ENCODE results near the gene SMO. TPM values are rescaled to one million over a fixed set of nuclear protein-coding genes. Genes with fewer than 3 reads are reported as not detected.

Gene SMO
- total and polyA plus RNA-seq, 4 donors: 2.9 to 16.3 (median 10.7) TPM

DNA sequence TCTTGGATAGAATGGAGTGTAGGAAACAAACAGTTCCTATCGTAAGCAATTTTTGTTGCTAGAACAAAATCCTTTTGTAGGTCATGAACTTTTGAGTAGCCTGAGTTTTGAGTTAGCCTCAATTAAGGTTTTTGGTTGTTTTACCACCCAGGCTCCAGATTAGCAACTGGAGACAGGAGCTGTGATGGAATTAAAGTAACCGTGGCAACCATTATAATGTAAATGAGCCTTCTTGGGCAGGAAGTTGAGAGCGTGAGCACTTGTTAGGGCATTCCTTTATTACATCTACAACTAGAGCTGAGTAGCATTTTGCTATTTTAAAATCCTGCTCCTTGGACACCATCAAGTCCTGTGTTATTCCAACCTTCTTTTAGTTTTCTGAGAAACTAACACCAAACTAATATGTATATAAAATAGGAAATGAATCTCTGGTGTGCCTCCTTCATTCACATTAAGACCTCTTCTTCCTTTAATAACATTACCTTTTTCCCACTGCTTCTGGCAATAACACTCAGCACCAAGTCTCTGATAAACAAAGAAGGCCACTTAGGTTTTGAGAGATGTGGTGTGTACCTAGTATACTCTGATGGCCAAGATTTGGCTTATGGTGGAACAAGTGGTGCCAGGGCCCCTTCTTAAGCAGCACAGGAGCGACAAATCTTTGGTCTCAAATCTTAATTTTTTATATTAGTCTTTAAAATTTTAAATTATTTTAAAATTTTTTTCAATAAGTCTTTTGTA lies 70.4 kb downstream of the SMO start:
- Histone ChIP-seq H3K27me3 (ENCODE audit: control insufficient read depth in 4 of 4, insufficient read depth in 4 of 4, low read length in 3 of 4) (no peaks in the 10 kb centered on the region), H3K9me3 (ENCODE audit: control insufficient read depth in 4 of 4, low read length in 3 of 4) (no peaks in the 10 kb centered on the region), H3K27ac (ENCODE audit: low read depth in 1 of 2, low read length in 2 of 2) (no peak overlapping the region), H3K4me1 (ENCODE audit: control insufficient read depth in 4 of 4, insufficient read depth in 4 of 4, low read length in 3 of 4) (no peaks in the 10 kb centered on the region), H3K4me3 (ENCODE audit: low read depth in 1 of 3, low read length in 3 of 3) (no peak overlapping the region), H3K9ac (ENCODE audit: low read depth in 1 of 2, low read length in 2 of 2) (no peak overlapping the region), H3K36me3 (ENCODE audit: control insufficient read depth in 4 of 4, insufficient read depth in 3 of 4, low read depth in 1 of 4, low read length in 3 of 4) (no peaks in the 10 kb centered on the region)
- WGBS: 89% methylated on average over 4 of the region's 4 CpGs
- no peak for DNase-seq (ENCODE audit: low spot score)
- no peak for TF ChIP-seq NR2F2 (IDR thresholded peaks at IDR 0.05)
- no peak for TF ChIP-seq FOXA1 (IDR thresholded peaks at IDR 0.05)
- TF ChIP-seq EGR1 (IDR thresholded peaks at IDR 0.05; ENCODE audit: low read depth in 2 of 2): no peak
- TF ChIP-seq, protein P1, sequence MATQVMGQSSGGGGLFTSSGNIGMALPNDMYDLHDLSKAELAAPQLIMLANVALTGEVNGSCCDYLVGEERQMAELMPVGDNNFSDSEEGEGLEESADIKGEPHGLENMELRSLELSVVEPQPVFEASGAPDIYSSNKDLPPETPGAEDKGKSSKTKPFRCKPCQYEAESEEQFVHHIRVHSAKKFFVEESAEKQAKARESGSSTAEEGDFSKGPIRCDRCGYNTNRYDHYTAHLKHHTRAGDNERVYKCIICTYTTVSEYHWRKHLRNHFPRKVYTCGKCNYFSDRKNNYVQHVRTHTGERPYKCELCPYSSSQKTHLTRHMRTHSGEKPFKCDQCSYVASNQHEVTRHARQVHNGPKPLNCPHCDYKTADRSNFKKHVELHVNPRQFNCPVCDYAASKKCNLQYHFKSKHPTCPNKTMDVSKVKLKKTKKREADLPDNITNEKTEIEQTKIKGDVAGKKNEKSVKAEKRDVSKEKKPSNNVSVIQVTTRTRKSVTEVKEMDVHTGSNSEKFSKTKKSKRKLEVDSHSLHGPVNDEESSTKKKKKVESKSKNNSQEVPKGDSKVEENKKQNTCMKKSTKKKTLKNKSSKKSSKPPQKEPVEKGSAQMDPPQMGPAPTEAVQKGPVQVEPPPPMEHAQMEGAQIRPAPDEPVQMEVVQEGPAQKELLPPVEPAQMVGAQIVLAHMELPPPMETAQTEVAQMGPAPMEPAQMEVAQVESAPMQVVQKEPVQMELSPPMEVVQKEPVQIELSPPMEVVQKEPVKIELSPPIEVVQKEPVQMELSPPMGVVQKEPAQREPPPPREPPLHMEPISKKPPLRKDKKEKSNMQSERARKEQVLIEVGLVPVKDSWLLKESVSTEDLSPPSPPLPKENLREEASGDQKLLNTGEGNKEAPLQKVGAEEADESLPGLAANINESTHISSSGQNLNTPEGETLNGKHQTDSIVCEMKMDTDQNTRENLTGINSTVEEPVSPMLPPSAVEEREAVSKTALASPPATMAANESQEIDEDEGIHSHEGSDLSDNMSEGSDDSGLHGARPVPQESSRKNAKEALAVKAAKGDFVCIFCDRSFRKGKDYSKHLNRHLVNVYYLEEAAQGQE (IDR thresholded peaks at IDR 0.05): no peak
- no peak for TF ChIP-seq RAD21 (IDR thresholded peaks at IDR 0.05)
- no peak for TF ChIP-seq YY1 (IDR thresholded peaks at IDR 0.05)
- TF ChIP-seq, protein P2, sequence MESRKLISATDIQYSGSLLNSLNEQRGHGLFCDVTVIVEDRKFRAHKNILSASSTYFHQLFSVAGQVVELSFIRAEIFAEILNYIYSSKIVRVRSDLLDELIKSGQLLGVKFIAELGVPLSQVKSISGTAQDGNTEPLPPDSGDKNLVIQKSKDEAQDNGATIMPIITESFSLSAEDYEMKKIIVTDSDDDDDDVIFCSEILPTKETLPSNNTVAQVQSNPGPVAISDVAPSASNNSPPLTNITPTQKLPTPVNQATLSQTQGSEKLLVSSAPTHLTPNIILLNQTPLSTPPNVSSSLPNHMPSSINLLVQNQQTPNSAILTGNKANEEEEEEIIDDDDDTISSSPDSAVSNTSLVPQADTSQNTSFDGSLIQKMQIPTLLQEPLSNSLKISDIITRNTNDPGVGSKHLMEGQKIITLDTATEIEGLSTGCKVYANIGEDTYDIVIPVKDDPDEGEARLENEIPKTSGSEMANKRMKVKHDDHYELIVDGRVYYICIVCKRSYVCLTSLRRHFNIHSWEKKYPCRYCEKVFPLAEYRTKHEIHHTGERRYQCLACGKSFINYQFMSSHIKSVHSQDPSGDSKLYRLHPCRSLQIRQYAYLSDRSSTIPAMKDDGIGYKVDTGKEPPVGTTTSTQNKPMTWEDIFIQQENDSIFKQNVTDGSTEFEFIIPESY (IDR thresholded peaks at IDR 0.05): no peak
- no peak for TF ChIP-seq CTCF (IDR thresholded peaks at IDR 0.05; ENCODE audit: low read depth, low read length, missing input control)
- TF ChIP-seq HNF4A (conservative IDR thresholded peaks at IDR 0.05): no peak
- TF ChIP-seq, protein P3, sequence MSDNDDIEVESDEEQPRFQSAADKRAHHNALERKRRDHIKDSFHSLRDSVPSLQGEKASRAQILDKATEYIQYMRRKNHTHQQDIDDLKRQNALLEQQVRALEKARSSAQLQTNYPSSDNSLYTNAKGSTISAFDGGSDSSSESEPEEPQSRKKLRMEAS (IDR thresholded peaks at IDR 0.05): no peak
- no peak for TF ChIP-seq FOXA2 (IDR thresholded peaks at IDR 0.05)
- TF ChIP-seq SP1 (IDR thresholded peaks at IDR 0.05): no peak
- TF ChIP-seq RXRA (IDR thresholded peaks at IDR 0.05): no peak
- no peak for TF ChIP-seq TAF1 (conservative IDR thresholded peaks at IDR 0.05)

DNA sequence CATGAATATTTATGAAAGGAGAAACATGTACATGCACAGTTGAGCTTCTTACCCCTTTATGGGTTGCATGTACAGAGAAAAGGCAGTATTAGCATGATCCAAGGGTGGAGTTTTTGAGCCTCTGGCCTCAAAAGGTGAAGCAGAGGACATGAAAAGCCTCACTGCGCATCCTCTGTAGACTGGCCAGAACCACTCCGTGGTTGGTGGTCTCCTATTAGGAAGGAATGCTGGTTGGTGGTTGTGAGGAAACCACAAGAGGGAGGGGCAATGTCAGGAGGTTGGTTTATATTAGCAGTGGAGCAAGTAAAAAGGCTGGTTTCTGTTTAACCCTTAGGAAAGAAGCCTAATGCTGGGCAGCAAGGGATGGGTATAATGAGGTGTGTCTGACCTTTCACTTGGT lies 73.9 kb downstream of the SMO start:
- no peak for DNase-seq (ENCODE audit: low spot score)
- Histone ChIP-seq H3K27ac (ENCODE audit: low read depth in 1 of 2, low read length in 2 of 2) (no peak overlapping the region), H3K4me3 (ENCODE audit: low read depth in 1 of 3, low read length in 3 of 3) (no peak overlapping the region), H3K9me3 (ENCODE audit: control insufficient read depth in 4 of 4, low read length in 3 of 4) (no peaks in the 10 kb centered on the region), H3K9ac (ENCODE audit: low read depth in 1 of 2, low read length in 2 of 2) (no peak overlapping the region), H3K36me3 (ENCODE audit: control insufficient read depth in 4 of 4, insufficient read depth in 3 of 4, low read depth in 1 of 4, low read length in 3 of 4) (no peaks in the 10 kb centered on the region), H3K27me3 (ENCODE audit: control insufficient read depth in 4 of 4, insufficient read depth in 4 of 4, low read length in 3 of 4) (no peaks in the 10 kb centered on the region), H3K4me1 (ENCODE audit: control insufficient read depth in 4 of 4, insufficient read depth in 4 of 4, low read length in 3 of 4) (no peaks in the 10 kb centered on the region)
- TF ChIP-seq, protein P4, sequence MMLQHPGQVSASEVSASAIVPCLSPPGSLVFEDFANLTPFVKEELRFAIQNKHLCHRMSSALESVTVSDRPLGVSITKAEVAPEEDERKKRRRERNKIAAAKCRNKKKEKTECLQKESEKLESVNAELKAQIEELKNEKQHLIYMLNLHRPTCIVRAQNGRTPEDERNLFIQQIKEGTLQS (IDR thresholded peaks at IDR 0.05): no peak
- WGBS: 81% methylated on average over 2 of the region's 2 CpGs

Small RNA genes within 50 kb of the gene (small RNA-seq; reads per million reads assigned to genes)
- not detected for gene RNY1P11

Other genes starting within 250 kb of the SMO start
- 10 to 100 TPM; 26.5 to 38.9 TPM for gene TNPO3, start 133.5 kb upstream of the SMO start, total RNA-seq
- gene TNPO3, start 133.5 kb upstream of the SMO start, polyA plus RNA-seq: 10 to 100 TPM in 1 of 2 donors, 1 to 10 TPM in 1; 9.2 to 13.6 TPM
- gene TSPAN33, start 43.9 kb upstream of the SMO start, total RNA-seq: 10 to 100 TPM; 18.1 to 29.3 TPM
- gene TSPAN33, start 43.9 kb upstream of the SMO start, polyA plus RNA-seq: 10 to 100 TPM; 13.4 to 22.8 TPM
- gene AHCYL2, start 36.4 kb downstream of the SMO start, total RNA-seq: 10 to 100 TPM in 1 of 2 donors, 1 to 10 TPM in 1; 3.9 to 10.0 TPM
- 1 to 10 TPM; 2.0 to 3.4 TPM for gene AHCYL2, start 36.4 kb downstream of the SMO start, polyA plus RNA-seq
- gene STRIP2, start 245.8 kb downstream of the SMO start, total RNA-seq: 1 to 10 TPM in 1 of 2 donors, under 1 TPM in 1; 0.50 to 4.8 TPM
- gene STRIP2, start 245.8 kb downstream of the SMO start, polyA plus RNA-seq: under 1 TPM; 0.18 to 0.19 TPM

Data from liver (tissue), 10 donors.